ENCODE measurements around the gene TM9SF3. TPM values are rescaled to one million over a fixed set of nuclear protein-coding genes. Genes with fewer than 3 reads are reported as not detected.

The TM9SF3 gene
- total RNA-seq, 6 donors from 2014 or later: 30.4 to 112 (median 80.8) TPM

GRCh38 chr10:96502561-96503282 lies 84.1 kb downstream of the TM9SF3 start:
- Histone ChIP-seq H3K27me3 (no peaks in the 10 kb centered on the region), H3K4me1 (no peaks in the 10 kb centered on the region), H3K27ac (no peak overlapping the region), H3K9me3 (no peaks in the 10 kb centered on the region), H3K36me3 (no peaks in the 10 kb centered on the region), H3K4me3 (no peak overlapping the region)
- 88% methylated on average over 7 of the region's 7 CpGs for WGBS, 2 donors
- no peak for ATAC-seq (ENCODE audit: low FRiP score in 2 of 2)
- TF ChIP-seq POLR2AphosphoS5 (IDR thresholded peaks at IDR 0.05) (no peak), EP300 (IDR thresholded peaks at IDR 0.05) (no peak), POLR2A (IDR thresholded peaks at IDR 0.05) (no peak)
- TF ChIP-seq, protein P1, sequence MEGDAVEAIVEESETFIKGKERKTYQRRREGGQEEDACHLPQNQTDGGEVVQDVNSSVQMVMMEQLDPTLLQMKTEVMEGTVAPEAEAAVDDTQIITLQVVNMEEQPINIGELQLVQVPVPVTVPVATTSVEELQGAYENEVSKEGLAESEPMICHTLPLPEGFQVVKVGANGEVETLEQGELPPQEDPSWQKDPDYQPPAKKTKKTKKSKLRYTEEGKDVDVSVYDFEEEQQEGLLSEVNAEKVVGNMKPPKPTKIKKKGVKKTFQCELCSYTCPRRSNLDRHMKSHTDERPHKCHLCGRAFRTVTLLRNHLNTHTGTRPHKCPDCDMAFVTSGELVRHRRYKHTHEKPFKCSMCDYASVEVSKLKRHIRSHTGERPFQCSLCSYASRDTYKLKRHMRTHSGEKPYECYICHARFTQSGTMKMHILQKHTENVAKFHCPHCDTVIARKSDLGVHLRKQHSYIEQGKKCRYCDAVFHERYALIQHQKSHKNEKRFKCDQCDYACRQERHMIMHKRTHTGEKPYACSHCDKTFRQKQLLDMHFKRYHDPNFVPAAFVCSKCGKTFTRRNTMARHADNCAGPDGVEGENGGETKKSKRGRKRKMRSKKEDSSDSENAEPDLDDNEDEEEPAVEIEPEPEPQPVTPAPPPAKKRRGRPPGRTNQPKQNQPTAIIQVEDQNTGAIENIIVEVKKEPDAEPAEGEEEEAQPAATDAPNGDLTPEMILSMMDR (IDR thresholded peaks at IDR 0.05): no peak
- DNase-seq: no peak

DNA sequence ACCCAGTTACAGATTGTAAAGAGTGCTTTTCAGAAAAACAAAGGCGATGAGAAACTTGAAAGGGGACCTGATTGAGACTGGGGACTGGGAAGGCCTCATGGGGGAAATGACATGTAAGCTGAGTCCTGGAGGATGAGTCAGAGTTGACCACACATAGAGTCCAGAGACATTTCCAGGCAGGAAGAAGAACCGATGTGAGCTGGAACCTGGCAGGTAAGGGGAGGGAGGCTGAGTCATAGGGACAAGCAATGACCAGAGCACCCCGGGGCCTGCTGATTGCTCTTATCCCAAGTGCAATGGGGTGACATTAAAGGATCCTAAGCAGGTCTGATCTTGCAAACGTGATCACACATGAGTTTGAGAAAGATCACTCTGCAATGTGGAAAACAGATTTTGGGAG lies 84.8 kb downstream of the TM9SF3 start:
- TF ChIP-seq EP300 (IDR thresholded peaks at IDR 0.05) (no peak), POLR2A (IDR thresholded peaks at IDR 0.05) (no peak), POLR2AphosphoS5 (IDR thresholded peaks at IDR 0.05) (no peak)
- TF ChIP-seq, protein P1 (IDR thresholded peaks at IDR 0.05): no peak
- WGBS, 2 donors: 82 to 87% methylated on average over 4 of the region's 4 CpGs
- Histone ChIP-seq H3K27ac (no peak overlapping the region), H3K36me3 (no peaks in the 10 kb centered on the region), H3K4me1 (no peaks in the 10 kb centered on the region), H3K4me3 (no peak overlapping the region), H3K27me3 (no peaks in the 10 kb centered on the region), H3K9me3 (no peaks in the 10 kb centered on the region)
- DNase-seq: no peak
- ATAC-seq (ENCODE audit: low FRiP score in 2 of 2): no peak

GRCh38 chr10:96500519-96500918 lies 86.3 kb downstream of the TM9SF3 start:
- DNase-seq: no peak
- no peak for ATAC-seq (ENCODE audit: low FRiP score in 2 of 2)

GRCh38 chr10:96500050-96500449 lies 86.8 kb downstream of the TM9SF3 start:
- ATAC-seq (ENCODE audit: low FRiP score in 2 of 2): no peak
- Histone ChIP-seq H3K4me3 (no peak overlapping the region), H3K27me3 (no peaks in the 10 kb centered on the region), H3K4me1 (no peaks in the 10 kb centered on the region), H3K27ac (no peak overlapping the region), H3K36me3 (no peaks in the 10 kb centered on the region), H3K9me3 (no peaks in the 10 kb centered on the region)
- no peak for DNase-seq
- TF ChIP-seq, protein P1 (IDR thresholded peaks at IDR 0.05): no peak
- no peak for TF ChIP-seq POLR2A (IDR thresholded peaks at IDR 0.05)
- TF ChIP-seq EP300 (IDR thresholded peaks at IDR 0.05): no peak
- TF ChIP-seq POLR2AphosphoS5 (IDR thresholded peaks at IDR 0.05): no peak
- WGBS, 2 donors: 89 to 91% methylated on average over 3 of the region's 3 CpGs

More at GRCh38 chr10:96500519-96500918, 86.3 kb downstream of the TM9SF3 start:
- no peak for TF ChIP-seq POLR2AphosphoS5 (IDR thresholded peaks at IDR 0.05)
- TF ChIP-seq, protein P1 (IDR thresholded peaks at IDR 0.05): no peak
- no peak for TF ChIP-seq EP300 (IDR thresholded peaks at IDR 0.05)
- TF ChIP-seq POLR2A (IDR thresholded peaks at IDR 0.05): no peak
- no peaks in the 10 kb centered on the region for H3K9me3 ChIP-seq
- no peaks in the 10 kb centered on the region for H3K4me1 ChIP-seq
- H3K27ac ChIP-seq: no peak overlapping the region
- no peak overlapping the region for H3K4me3 ChIP-seq
- H3K36me3 ChIP-seq: no peaks in the 10 kb centered on the region
- no peaks in the 10 kb centered on the region for H3K27me3 ChIP-seq
- WGBS, 2 donors: 63 to 68% methylated on average over 7 of the region's 7 CpGs

DNA sequence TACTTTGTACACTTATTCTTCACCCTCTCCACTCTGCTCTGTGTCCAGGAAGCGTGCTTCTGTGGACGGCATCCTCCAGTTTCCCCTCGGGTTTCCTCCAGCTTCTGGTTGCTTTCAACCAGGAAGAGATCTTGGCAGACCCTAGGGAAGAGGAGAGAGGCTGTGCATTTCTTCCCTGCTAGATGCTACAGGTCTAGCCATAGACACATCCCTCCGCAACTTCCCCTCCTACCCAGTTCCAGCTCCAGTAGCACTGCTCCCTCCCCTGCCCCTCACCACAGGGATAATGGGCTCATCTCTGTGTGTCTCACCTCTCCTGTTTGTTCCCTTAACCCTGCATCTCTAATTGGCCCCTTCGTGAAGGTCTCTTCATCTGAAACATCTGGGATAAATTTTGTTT lies 89.4 kb downstream of the TM9SF3 start:
- TF ChIP-seq EP300 (IDR thresholded peaks at IDR 0.05): no peak
- TF ChIP-seq, protein P1 (IDR thresholded peaks at IDR 0.05): no peak
- TF ChIP-seq POLR2A (IDR thresholded peaks at IDR 0.05): no peak
- 61% methylated on average over 5 of the region's 5 CpGs for WGBS, 2 donors
- H3K36me3 ChIP-seq: no peaks in the 10 kb centered on the region
- H3K4me3 ChIP-seq: no peak overlapping the region
- no peaks in the 10 kb centered on the region for H3K9me3 ChIP-seq
- H3K4me1 ChIP-seq: no peaks in the 10 kb centered on the region
- ATAC-seq (ENCODE audit: low FRiP score in 2 of 2) (no peak), DNase-seq (no peak)
- H3K27me3 ChIP-seq: no peaks in the 10 kb centered on the region
- no peak overlapping the region for H3K27ac ChIP-seq
